ENCODE measurements around the gene PTGIR.

DNA sequence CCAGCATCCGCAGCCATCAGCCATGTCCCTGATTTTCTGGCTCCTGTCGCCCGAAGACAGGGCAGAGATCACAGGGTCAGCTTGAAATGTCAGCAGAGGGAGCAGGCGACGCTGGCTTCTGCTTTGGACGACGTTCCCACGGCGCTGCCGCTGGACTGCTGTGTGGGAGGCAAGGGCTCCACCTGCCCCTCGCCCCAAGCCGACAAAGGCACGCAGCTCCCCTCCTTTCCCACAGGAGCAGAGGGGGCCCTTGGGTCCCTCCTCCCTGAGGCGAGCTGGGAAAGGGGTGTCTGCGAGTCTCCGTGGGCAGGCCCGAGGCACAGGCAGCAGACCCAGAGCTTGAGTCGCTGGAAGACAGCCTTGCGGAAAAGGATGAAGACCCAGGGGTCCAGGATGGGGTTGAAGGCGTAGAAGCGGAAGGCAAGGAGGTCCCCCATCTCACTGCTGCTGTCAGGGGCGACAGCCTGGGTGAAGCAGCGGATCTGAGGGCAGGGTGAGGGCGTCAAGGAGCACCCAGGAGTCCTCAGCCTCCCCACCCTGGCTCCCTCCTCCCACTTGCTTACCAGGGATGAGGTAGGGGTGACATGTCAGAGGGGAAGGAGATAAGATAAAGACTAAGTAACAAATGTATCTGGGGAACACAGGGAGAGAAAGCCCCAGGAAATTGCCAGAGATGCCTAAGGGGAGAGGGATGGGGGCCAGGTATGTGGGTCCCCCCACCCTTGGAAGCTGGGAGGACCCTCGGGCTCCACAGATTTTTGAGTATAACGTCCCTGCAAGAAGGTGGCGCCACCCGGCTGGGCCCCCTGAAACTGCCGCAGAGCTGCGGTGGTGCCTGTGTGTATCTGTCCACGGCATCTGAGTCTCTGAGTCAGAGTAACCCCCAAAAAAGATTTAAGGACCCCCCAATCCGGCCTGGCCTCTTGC, 3.4 kb downstream of the PTGIR start:
- no peak for TF ChIP-seq GATA3 (IDR thresholded peaks at IDR 0.05; ENCODE audit: low read depth, low read length)
- TF ChIP-seq GATA2 (IDR thresholded peaks at IDR 0.05; ENCODE audit: low read depth, low read length): no peak

Measured in SH-SY5Y (cell line).